EL (cell line): Measurements from ENCODE around the gene UNC119.
"Not testable (repeated sequence)": the region's sequence is repeated elsewhere in the genome, so short reads cannot be mapped to it uniquely, and the experiment has no call there.

Source experiments
- DNase-seq: peaks from one replicate; pipeline ENCODE4 v3.0.0-alpha.2; 2016

UNC119 gene

DNA sequence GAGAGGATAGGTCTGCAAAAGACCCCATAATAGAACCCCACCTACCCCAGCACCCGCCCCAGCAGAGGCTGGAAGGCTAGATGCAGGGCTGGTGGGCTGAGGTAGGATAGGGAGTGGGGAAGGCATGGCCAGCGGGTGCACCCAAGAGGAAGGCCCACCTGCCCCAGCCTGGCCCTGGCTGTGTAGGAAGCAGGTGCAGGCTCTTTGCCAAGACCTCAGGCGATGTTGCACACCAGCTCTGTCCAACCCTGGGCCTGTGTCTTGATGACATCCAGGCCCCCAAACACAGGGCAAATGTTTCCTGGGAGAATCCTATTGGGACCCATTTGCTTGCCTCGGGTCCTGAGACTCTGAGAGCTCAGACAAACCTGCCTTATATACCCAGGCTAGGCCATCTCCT is 12.2 kb downstream of the UNC119 start:
- DNase-seq, result no peak

GRCh38 chr17:28538296-28538895 is 14.0 kb downstream of the UNC119 start:
- no peak for DNase-seq

DNA sequence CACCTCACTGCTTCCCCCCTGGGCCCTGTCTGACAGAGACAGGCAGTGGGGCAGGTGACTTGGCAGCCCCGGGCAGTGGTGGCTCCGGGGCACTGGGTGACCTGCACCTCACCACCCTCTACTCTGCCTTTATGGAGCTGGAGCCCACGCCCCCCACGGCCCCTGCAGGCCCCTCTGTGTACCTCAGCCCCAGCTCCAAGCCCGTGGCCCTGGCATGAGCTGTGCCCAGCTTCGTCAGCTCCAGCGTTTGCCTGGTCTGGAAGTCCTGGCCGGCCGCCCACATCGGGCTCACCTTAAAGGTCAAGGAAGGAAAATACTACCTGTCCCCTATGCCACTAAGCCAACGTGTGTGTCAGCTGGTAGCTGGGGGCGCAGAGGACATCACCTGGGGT is 15.2 kb downstream of the UNC119 start:
- DNase-seq, result no peak

GRCh38 chr17:28536532-28537218 is 15.7 kb downstream of the UNC119 start:
- no peak for DNase-seq

DNA sequence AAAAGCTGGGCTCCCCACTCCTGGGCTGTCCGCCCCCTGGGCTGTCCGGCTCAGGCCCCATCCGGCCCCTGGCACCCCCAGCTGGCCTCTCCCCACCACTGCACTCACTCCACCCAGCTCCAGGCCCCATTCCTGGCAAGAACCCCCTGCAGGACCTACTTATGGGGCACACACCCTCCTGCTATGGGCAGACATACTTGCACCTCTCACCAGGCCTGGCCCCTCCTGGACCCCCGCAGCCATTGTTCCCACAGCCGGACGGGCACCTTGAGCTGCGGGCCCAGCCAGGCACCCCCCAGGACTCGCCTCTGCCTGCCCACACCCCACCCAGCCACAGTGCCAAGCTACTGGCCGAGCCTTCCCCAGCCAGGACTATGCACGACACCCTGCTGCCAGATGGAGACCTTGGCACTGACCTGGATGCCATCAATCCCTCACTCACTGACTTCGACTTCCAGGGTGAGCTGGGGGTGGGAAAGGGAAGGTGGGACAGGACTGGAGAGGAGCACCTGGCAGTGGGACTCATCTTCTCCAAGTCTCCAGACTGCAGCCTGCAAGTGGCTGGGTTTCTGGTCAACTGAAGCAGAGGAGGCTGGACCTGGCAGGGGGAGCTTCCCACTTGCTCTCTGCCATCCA is 17.6 kb downstream of the UNC119 start:
- no peak for DNase-seq

- DNase-seq, result no peak
Measured at GRCh38 chr17:28533091-28533807, 19.2 kb downstream of the UNC119 start.

DNA sequence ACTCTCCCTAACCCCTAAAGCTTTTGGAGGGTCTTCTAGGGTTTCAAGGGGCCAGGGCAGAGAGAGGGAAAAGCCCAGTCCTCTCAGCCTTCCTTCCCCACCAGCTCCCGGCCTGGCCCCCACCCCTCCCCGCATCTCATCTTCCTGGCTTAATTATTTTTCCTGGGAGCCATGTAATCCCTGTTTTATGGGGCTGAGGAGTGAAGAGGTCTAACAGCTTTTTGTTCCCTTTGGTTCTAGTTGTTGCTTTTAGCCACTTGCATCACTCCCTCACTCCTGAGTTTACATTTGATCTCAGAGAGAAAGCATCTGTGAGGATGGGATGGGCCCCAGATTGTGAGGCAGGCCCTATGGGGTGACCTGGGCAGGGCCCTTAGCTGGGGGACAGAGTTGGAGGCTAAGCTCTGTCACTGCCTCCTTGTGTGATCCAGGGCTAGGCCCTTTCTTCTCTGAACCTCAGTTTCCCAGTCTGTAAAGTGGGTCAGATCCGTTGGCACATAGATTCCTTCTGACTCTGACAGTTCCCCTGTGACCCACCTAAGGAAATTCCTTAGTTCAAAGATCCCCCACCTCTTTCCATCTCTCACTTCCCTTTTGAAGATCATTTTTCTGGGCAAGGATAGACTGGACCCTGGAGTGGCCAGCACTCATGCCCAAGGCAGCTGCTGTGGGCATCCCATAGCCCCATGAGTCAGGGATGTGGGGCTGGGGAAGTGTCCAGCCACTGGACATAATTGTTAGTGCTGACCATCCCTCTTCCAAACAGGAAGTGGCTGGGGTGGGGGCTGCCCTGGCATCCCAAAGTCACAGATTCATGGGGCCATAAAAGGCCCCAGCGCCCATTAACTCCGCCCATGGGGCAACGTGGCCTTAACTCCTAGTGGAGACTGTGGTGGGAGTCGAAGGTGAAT is 20.1 kb downstream of the UNC119 start:
- DNase-seq, result peak; percentile 22

GRCh38 chr17:28530926-28531325 is 21.5 kb downstream of the UNC119 start:
- DNase-seq, result no peak

DNA sequence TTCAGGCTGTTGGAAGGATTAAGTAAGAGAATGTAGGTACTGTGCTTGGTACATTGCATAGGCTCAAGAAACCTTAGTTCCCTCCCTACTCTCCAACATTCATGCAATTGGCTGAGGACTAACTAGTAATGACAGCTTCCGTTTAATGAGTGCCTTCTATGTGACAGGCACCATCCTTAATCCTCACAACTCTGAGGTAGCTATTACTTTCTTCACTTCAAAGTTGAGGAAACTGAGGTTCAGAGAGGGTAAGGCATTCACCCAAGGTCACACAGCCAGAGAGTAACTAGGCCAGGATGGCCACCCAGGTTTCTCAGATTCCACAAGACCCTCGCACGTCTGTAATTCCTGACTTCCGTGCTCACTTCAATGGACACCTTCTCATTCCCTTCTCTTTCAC is 22.2 kb downstream of the UNC119 start:
- no peak for DNase-seq

DNA sequence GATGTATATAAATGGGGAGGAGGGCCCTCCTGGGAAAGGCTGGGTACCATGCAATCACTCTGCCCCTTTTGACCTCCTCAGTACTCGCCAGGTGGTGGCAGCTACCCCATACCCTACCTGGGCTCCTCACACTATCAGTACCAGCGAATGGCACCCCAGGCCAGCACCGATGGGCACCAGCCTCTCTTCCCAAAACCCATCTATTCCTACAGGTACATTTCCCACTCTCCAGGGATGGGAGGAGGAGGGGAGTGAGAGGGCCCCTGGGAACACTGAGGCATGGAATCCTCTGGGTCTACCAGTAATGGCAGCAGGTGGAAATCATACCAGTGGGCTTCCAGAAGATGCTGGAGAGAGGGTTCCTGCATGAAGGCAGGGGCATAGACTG is 23.4 kb downstream of the UNC119 start:
- no peak for DNase-seq

GRCh38 chr17:28528327-28529012 is 24.0 kb downstream of the UNC119 start:
- DNase-seq, result peak; percentile 39

DNA sequence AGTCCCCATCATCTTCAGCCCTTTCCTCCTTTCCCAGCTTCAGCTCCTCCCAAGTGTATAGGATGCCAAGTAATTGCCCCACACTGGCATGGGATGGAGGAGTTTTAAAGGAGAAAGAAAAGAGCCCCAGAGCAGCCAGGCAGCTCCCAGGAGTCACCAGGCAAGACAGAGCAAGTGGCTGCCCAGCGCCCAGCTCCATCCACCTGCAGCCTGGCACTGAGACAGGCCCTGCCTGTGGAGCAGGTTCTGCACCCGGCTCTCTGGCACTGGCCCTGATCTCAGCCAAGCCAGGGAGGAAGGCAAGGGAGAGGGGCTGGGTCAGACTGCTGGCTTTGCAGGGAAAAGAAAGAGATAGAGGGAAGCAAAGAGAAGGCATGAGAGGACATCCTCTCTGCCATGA is 24.6 kb downstream of the UNC119 start:
- no peak for DNase-seq

GRCh38 chr17:28527181-28527681 is 25.2 kb downstream of the UNC119 start:
- no peak for DNase-seq

DNA sequence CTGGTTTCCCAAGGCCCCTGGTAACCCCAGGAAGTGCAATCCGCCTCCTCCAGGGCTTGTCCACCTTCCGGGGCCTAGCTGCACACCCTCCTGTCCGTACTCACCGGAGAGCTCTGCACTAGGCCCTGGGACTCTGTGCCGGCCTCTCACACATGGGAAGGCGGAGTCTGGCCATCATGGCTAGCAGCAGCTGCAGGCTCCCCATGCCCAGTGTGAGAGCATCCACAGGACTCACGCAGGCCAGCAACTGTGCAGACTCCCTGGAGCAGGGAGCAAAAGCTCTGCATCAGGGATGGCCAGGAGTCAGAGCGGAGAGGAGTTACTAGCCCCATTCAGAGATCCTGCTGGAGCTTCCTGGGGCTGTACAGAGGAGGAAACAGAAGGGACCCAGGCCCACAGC is 26.0 kb downstream of the UNC119 start:
- DNase-seq, result no peak

- DNase-seq, result peak; percentile 73
Measured at GRCh38 chr17:28524476-28525424, 27.7 kb downstream of the UNC119 start.

DNA sequence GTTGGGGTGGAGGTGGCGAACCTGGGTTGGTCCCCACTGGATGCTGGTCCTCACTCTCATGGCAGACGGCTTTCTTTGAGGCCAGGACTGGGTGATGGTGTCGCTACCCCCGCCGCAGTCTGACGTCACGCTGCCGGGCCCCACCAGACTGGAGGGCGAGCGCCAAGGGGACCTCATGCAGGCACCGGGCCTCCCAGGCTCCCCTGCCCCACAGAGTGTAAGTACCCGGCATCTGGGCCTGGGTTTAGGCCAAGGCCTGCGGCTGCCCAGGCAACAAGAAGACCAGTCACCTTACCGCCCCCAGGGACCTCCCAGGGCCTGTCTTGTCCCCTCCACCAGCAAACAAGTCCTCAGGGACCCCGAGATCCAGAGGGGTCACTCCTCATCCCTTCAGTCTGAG is 28.5 kb downstream of the UNC119 start:
- DNase-seq, result no peak

GRCh38 chr17:28523186-28523585 is 29.2 kb downstream of the UNC119 start:
- no peak for DNase-seq

DNA sequence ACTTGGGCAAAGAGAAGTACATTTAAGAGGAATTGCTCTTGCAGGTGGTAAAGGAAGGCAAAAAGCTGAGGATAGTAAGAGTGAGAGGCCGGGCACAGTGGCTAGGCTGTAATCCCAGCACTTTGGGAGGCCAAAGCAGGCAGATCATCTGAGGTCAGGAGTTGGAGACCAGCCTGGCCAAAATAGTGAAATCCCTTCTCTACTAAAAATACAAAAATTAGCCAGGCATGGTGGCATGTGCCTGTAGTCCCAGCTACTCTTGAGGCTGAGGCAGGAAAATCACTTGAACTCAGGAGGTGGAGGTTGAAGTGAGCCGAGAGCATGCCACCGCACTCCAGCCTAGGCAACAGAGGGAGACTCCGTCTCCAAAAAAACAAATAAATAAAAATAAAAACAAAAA is 30.1 kb downstream of the UNC119 start:
- DNase-seq, result not testable (repeated sequence)

GRCh38 chr17:28521311-28522085 is 30.9 kb downstream of the UNC119 start:
- DNase-seq, result no peak

- DNase-seq, result no peak
Measured at GRCh38 chr17:28520687-28521086, 31.7 kb downstream of the UNC119 start.
